ENCODE results near the gene TOMM20L. TPM values are rescaled to one million over a fixed set of nuclear protein-coding genes. Genes with fewer than 3 reads are reported as not detected.

Gene TOMM20L
- total and polyA plus RNA-seq, 2 of the 13 experiments (the other 11 are each of a cell fraction or from before 2014, with no cell fraction given) = 0.46 TPM; not detected in 1

- TF ChIP-seq BORCS8-MEF2B (CRISPR knock-in tag; IDR thresholded peaks at IDR 0.05) (0 out of 2 replicates have a peak, but pooled peaks have one; percentile 4), ELF4 (CRISPR knock-in tag; IDR thresholded peaks at IDR 0.05; ENCODE audit: borderline replicate concordance) (no peak), ARNTL (CRISPR knock-in tag; IDR thresholded peaks at IDR 0.05) (0 out of 2 replicates have a peak, but pooled peaks have one; percentile 58), ZNF607 (CRISPR knock-in tag; IDR thresholded peaks at IDR 0.05; ENCODE audit: borderline replicate concordance) (peak; percentile 85; the same call in 1 of the 2 replicates), DZIP1 (CRISPR knock-in tag; IDR thresholded peaks at IDR 0.05) (peak; percentile 74; the same call in 1 of the 2 replicates), SRY (CRISPR knock-in tag; IDR thresholded peaks at IDR 0.05) (peak; percentile 32; the same call in 1 of the 2 replicates), PRDM15 (CRISPR knock-in tag; IDR thresholded peaks at IDR 0.05) (0 out of 2 replicates have a peak, but pooled peaks have one; percentile 16), GRHL1 (CRISPR knock-in tag; conservative IDR thresholded peaks at IDR 0.05) (no peak), ZNF777 (CRISPR knock-in tag; IDR thresholded peaks at IDR 0.05) (peak; percentile 46; the same call in 1 of the 2 replicates), KLF16 (CRISPR knock-in tag; IDR thresholded peaks at IDR 0.05) (no peak), KDM2A (CRISPR knock-in tag; IDR thresholded peaks at IDR 0.05; ENCODE audit: borderline replicate concordance, low read depth) (no peak), RAD21 (CRISPR knock-in tag; IDR thresholded peaks at IDR 0.05) (peak; percentile 82), HDAC1 (CRISPR knock-in tag; IDR thresholded peaks at IDR 0.05) (0 out of 2 replicates have a peak, but pooled peaks have one; percentile 38), POLR2G (IDR thresholded peaks at IDR 0.05; ENCODE audit: low read depth, low read length) (peak; percentile 72), TRIM22 (IDR thresholded peaks at IDR 0.05) (no peak), ZNF75D (CRISPR knock-in tag; IDR thresholded peaks at IDR 0.05; ENCODE audit: borderline replicate concordance) (peak; percentile 31; the same call in 1 of the 2 replicates)
These were observed at the start of gene TOMM20L (continued) for GRCh38 chr14:58395812-58396788.

All from HepG2 (cell line).